Measurements from ENCODE around the gene EHMT1. TPM values are rescaled to one million over a fixed set of nuclear protein-coding genes. Genes with fewer than 3 reads are reported as not detected.

EHMT1 gene
- total and polyA plus RNA-seq, 2 experiments from 2014 or later, result 162 to 177 TPM

DNA sequence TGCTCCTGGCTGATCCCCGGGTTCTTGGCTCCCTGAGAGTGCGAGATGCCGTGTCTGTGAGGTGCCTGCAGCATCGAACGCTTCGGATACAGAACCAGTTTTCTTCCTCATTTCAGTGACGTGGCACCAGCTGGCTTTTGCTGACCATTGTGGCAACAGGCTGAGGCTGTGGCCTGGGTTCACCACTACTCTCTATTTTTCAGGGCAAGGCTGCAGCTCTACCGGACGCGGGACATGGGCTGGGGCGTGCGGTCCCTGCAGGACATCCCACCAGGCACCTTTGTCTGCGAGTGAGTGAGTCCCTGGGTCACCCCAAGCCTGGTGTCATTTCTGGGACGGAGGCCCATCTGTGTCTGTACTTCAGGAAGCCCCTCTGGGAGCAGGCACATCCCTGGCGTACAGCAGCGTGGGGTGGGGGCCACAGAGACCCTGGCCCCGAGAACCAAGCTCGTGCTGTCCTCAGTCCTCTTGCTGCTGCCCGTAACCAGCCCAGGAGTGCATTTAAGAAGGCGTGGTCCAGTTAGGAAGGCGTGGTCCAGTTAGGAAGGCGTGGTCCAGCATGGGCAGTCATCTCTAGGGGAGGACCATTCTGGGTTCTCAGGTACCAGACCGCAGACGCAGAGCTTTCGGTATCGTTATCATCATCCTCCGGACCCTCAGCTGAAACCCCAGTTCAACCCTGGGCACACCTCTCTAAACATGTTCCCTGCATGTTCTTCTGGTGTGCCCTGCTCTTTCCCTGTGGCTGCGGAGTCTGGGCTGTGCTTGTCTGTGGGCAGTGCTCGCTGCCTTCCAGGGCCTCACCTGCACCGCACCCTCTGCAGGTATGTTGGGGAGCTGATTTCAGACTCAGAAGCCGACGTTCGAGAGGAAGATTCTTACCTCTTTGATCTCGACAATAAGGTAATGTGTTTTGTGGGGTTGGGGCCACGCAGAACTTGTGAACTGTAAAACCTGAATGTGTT lies 198.7 kb downstream of the EHMT1 start:
- Histone ChIP-seq H3K4me1 (ENCODE audit: insufficient read depth) (no peaks in the 10 kb centered on the region), H3K27me3 (ENCODE audit: insufficient read depth) (no peaks in the 10 kb centered on the region), H3K79me2 (replicated peaks; ENCODE audit: insufficient read depth) (peaks cover 13% of the 10 kb centered on the region), H3K4me2 (no peak overlapping the region), H3K4me3 (no peak overlapping the region), H4K20me1 (replicated peaks; ENCODE audit: insufficient read depth) (no peaks in the 10 kb centered on the region; the same call in none of the 2 replicates), H3F3A (replicated peaks; ENCODE audit: low read depth) (no peaks in the 10 kb centered on the region), H3K36me3 (ENCODE audit: insufficient read depth) (peaks cover 24% of the 10 kb centered on the region), H3K9me2 (ENCODE audit: insufficient read depth) (no peaks in the 10 kb centered on the region), H2AFZ (no peak overlapping the region), H3K27ac (ENCODE audit: low read depth) (no peak overlapping the region)
- peaks cover 81% of the 10 kb centered on the region for H3K36me3 Mint-ChIP-seq (ENCODE audit: low read depth)
- peaks cover 12% of the 10 kb centered on the region for H3K27me3 Mint-ChIP-seq (ENCODE audit: insufficient read depth, low read depth, poor library complexity)
- DNase-seq (ENCODE audit: low spot score) (no peak), ATAC-seq (no peak)
- H3K4me1 Mint-ChIP-seq, result no peaks in the 10 kb centered on the region
- H3K27ac Mint-ChIP-seq, result no peak overlapping the region
- TF ChIP-seq, protein P1, sequence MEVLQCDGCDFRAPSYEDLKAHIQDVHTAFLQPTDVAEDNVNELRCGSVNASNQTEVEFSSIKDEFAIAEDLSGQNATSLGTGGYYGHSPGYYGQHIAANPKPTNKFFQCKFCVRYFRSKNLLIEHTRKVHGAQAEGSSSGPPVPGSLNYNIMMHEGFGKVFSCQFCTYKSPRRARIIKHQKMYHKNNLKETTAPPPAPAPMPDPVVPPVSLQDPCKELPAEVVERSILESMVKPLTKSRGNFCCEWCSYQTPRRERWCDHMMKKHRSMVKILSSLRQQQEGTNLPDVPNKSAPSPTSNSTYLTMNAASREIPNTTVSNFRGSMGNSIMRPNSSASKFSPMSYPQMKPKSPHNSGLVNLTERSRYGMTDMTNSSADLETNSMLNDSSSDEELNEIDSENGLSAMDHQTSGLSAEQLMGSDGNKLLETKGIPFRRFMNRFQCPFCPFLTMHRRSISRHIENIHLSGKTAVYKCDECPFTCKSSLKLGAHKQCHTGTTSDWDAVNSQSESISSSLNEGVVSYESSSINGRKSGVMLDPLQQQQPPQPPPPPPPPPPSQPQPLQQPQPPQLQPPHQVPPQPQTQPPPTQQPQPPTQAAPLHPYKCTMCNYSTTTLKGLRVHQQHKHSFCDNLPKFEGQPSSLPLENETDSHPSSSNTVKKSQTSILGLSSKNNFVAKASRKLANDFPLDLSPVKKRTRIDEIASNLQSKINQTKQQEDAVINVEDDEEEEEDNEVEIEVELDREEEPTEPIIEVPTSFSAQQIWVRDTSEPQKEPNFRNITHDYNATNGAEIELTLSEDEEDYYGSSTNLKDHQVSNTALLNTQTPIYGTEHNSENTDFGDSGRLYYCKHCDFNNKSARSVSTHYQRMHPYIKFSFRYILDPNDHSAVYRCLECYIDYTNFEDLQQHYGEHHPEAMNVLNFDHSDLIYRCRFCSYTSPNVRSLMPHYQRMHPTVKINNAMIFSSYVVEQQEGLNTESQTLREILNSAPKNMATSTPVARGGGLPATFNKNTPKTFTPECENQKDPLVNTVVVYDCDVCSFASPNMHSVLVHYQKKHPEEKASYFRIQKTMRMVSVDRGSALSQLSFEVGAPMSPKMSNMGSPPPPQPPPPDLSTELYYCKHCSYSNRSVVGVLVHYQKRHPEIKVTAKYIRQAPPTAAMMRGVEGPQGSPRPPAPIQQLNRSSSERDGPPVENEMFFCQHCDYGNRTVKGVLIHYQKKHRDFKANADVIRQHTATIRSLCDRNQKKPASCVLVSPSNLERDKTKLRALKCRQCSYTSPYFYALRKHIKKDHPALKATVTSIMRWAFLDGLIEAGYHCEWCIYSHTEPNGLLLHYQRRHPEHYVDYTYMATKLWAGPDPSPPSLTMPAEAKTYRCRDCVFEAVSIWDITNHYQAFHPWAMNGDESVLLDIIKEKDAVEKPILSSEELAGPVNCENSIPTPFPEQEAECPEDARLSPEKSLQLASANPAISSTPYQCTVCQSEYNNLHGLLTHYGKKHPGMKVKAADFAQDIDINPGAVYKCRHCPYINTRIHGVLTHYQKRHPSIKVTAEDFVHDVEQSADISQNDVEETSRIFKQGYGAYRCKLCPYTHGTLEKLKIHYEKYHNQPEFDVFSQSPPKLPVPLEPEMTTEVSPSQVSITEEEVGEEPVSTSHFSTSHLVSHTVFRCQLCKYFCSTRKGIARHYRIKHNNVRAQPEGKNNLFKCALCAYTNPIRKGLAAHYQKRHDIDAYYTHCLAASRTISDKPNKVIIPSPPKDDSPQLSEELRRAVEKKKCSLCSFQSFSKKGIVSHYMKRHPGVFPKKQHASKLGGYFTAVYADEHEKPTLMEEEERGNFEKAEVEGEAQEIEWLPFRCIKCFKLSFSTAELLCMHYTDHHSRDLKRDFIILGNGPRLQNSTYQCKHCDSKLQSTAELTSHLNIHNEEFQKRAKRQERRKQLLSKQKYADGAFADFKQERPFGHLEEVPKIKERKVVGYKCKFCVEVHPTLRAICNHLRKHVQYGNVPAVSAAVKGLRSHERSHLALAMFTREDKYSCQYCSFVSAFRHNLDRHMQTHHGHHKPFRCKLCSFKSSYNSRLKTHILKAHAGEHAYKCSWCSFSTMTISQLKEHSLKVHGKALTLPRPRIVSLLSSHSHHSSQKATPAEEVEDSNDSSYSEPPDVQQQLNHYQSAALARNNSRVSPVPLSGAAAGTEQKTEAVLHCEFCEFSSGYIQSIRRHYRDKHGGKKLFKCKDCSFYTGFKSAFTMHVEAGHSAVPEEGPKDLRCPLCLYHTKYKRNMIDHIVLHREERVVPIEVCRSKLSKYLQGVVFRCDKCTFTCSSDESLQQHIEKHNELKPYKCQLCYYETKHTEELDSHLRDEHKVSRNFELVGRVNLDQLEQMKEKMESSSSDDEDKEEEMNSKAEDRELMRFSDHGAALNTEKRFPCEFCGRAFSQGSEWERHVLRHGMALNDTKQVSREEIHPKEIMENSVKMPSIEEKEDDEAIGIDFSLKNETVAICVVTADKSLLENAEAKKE (CRISPR knock-in tag; IDR thresholded peaks at IDR 0.05), result no peak
- TF ChIP-seq POLR2AphosphoS5 (IDR thresholded peaks at IDR 0.05; ENCODE audit: low read depth), result no peak
- TF ChIP-seq, protein P2, sequence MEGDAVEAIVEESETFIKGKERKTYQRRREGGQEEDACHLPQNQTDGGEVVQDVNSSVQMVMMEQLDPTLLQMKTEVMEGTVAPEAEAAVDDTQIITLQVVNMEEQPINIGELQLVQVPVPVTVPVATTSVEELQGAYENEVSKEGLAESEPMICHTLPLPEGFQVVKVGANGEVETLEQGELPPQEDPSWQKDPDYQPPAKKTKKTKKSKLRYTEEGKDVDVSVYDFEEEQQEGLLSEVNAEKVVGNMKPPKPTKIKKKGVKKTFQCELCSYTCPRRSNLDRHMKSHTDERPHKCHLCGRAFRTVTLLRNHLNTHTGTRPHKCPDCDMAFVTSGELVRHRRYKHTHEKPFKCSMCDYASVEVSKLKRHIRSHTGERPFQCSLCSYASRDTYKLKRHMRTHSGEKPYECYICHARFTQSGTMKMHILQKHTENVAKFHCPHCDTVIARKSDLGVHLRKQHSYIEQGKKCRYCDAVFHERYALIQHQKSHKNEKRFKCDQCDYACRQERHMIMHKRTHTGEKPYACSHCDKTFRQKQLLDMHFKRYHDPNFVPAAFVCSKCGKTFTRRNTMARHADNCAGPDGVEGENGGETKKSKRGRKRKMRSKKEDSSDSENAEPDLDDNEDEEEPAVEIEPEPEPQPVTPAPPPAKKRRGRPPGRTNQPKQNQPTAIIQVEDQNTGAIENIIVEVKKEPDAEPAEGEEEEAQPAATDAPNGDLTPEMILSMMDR (conservative IDR thresholded peaks at IDR 0.05; ENCODE audit: low read depth in 2 of 2), result no peak
- TF ChIP-seq NANOG (IDR thresholded peaks at IDR 0.05; ENCODE audit: borderline replicate concordance), result no peak
- TF ChIP-seq ZNF114 (CRISPR knock-in tag; IDR thresholded peaks at IDR 0.05), result no peak
- TF ChIP-seq ZNF331 (CRISPR knock-in tag; IDR thresholded peaks at IDR 0.05; ENCODE audit: low read depth), result no peak
- no peak for TF ChIP-seq EZH2 (IDR thresholded peaks at IDR 0.05; ENCODE audit: low read depth, unreplicated experiment)
- TF ChIP-seq, protein P3, sequence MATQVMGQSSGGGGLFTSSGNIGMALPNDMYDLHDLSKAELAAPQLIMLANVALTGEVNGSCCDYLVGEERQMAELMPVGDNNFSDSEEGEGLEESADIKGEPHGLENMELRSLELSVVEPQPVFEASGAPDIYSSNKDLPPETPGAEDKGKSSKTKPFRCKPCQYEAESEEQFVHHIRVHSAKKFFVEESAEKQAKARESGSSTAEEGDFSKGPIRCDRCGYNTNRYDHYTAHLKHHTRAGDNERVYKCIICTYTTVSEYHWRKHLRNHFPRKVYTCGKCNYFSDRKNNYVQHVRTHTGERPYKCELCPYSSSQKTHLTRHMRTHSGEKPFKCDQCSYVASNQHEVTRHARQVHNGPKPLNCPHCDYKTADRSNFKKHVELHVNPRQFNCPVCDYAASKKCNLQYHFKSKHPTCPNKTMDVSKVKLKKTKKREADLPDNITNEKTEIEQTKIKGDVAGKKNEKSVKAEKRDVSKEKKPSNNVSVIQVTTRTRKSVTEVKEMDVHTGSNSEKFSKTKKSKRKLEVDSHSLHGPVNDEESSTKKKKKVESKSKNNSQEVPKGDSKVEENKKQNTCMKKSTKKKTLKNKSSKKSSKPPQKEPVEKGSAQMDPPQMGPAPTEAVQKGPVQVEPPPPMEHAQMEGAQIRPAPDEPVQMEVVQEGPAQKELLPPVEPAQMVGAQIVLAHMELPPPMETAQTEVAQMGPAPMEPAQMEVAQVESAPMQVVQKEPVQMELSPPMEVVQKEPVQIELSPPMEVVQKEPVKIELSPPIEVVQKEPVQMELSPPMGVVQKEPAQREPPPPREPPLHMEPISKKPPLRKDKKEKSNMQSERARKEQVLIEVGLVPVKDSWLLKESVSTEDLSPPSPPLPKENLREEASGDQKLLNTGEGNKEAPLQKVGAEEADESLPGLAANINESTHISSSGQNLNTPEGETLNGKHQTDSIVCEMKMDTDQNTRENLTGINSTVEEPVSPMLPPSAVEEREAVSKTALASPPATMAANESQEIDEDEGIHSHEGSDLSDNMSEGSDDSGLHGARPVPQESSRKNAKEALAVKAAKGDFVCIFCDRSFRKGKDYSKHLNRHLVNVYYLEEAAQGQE (IDR thresholded peaks at IDR 0.05; ENCODE audit: unreplicated experiment), result no peak
- H3K9me3 Mint-ChIP-seq, result peaks cover 15% of the 10 kb centered on the region
- H3K4me3 Mint-ChIP-seq, result no peak overlapping the region
